DOHH2 (cell line): Measurements from ENCODE around the gene BRIP1.

Experiments
- H3F3A ChIP-seq: fragments of 200-600 bp; sonication (generic), shearing (Covaris generic); 2 replicates; pipeline ENCODE4 v1.6.0; 2016; ENCODE audit warnings: antibody characterized with exemption, mild to moderate bottlenecking; ENCODE audit not compliant: control insufficient read depth, insufficient read depth
- H3K27ac ChIP-seq: fragments of 200-600 bp; sonication (generic); 2 replicates; pipeline ENCODE4 v1.5.1; 2014; ENCODE audit warnings: low read depth, mild to moderate bottlenecking, low read length, moderate library complexity
- H3K27me3 ChIP-seq: fragments of 200-600 bp; sonication (generic); 2 replicates; pipeline ENCODE4 v1.6.1; 2014; ENCODE audit warnings: mild to moderate bottlenecking, low read length, mixed read lengths; ENCODE audit not compliant: control insufficient read depth
- H3K36me3 ChIP-seq: fragments of 200-600 bp; sonication (generic); 2 replicates; pipeline ENCODE4 v1.6.1; 2014; ENCODE audit warnings: mild to moderate bottlenecking, low read length, moderate library complexity, mixed read lengths; ENCODE audit not compliant: control insufficient read depth
- H3K4me1 ChIP-seq: fragments of 200-600 bp; sonication (generic); 2 replicates; pipeline ENCODE4 v1.6.1; 2014; ENCODE audit warnings: mild to moderate bottlenecking, low read length, mixed read lengths; ENCODE audit not compliant: control insufficient read depth
- H3K4me2 ChIP-seq: fragments of 200-600 bp; sonication (generic); 2 replicates; pipeline ENCODE4 v1.6.0; 2014; ENCODE audit warnings: mild to moderate bottlenecking, low read length, moderate library complexity
- H3K4me3 ChIP-seq: fragments of 200-600 bp; sonication (generic); 2 replicates; pipeline ENCODE4 v1.5.1; 2014; ENCODE audit warnings: mild to moderate bottlenecking, low read length, mixed read lengths
- H3K79me2 ChIP-seq: fragments of 200-600 bp; sonication (generic); 2 replicates; pipeline ENCODE4 v1.6.1; 2014; ENCODE audit warnings: mild to moderate bottlenecking, low read length, mixed read lengths; ENCODE audit not compliant: control insufficient read depth
- H3K9me2 ChIP-seq: fragments of 200-600 bp; sonication (generic); replicated peaks from 2 replicates; pipeline ENCODE4 v1.6.1; 2014; ENCODE audit warnings: mild to moderate bottlenecking, low read length, mixed read lengths; ENCODE audit not compliant: control insufficient read depth
- H3K9me3 ChIP-seq: fragments of 200-600 bp; sonication (generic); 2 replicates; pipeline ENCODE4 v1.6.1; 2014; ENCODE audit warnings: antibody characterized with exemption, low read length, mixed read lengths; ENCODE audit not compliant: control insufficient read depth, insufficient read depth
- H4K20me1 ChIP-seq: fragments of 200-600 bp; sonication (generic); 2 replicates; pipeline ENCODE4 v1.6.0; 2014; ENCODE audit warnings: low read depth, mild to moderate bottlenecking, antibody characterized with exemption, low read length, moderate library complexity; ENCODE audit not compliant: control insufficient read depth, insufficient read depth
- CTCF ChIP-seq: fragments of 200-600 bp; sonication (generic); IDR thresholded peaks from one replicate; pipeline ENCODE4 v1.5.1; 2014; ENCODE audit warnings: antibody characterized with exemption, mild to moderate bottlenecking, low read depth, low read length; ENCODE audit not compliant: poor library complexity, severe bottlenecking
- EZH2phosphoT487 ChIP-seq: fragments of 200-600 bp; sonication (generic); IDR thresholded peaks from 2 replicates; pipeline ENCODE4 v1.6.1; 2017; ENCODE audit warnings: borderline replicate concordance, mild to moderate bottlenecking, antibody characterized with exemption, low read length, moderate library complexity, mixed read lengths

Gene BRIP1

GRCh38 chr17:61702450-61702849 is 160.9 kb downstream of the BRIP1 start:
- H3K4me3 ChIP-seq: no peak overlapping the region

GRCh38 chr17:61701978-61702377 is 161.3 kb downstream of the BRIP1 start:
- Histone ChIP-seq H4K20me1 (no peaks in the 10 kb centered on the region), H3K27me3 (no peaks in the 10 kb centered on the region), H3K36me3 (peaks cover 55% of the 10 kb centered on the region), H3K79me2 (no peaks in the 10 kb centered on the region), H3K4me2 (no peak overlapping the region), H3K4me3 (no peak overlapping the region), H3K9me3 (peaks cover 36% of the 10 kb centered on the region), H3K27ac (no peak overlapping the region), H3F3A (no peaks in the 10 kb centered on the region), H3K9me2 (no peaks in the 10 kb centered on the region), H3K4me1 (no peaks in the 10 kb centered on the region)
- no peak for TF ChIP-seq CTCF

More at GRCh38 chr17:61702450-61702849, 160.9 kb downstream of the BRIP1 start:
- no peaks in the 10 kb centered on the region for H3F3A ChIP-seq
- peaks cover 36% of the 10 kb centered on the region for H3K9me3 ChIP-seq
- peaks cover 60% of the 10 kb centered on the region for H3K36me3 ChIP-seq
- H3K4me2 ChIP-seq: no peak overlapping the region
- H3K27ac ChIP-seq: no peak overlapping the region
- H3K4me1 ChIP-seq: no peaks in the 10 kb centered on the region
- no peaks in the 10 kb centered on the region for H3K9me2 ChIP-seq
- H3K79me2 ChIP-seq: no peaks in the 10 kb centered on the region
- no peaks in the 10 kb centered on the region for H3K27me3 ChIP-seq
- H4K20me1 ChIP-seq: no peaks in the 10 kb centered on the region
- TF ChIP-seq EZH2phosphoT487 (no peak), CTCF (no peak)

GRCh38 chr17:61701334-61701733 is 162.0 kb downstream of the BRIP1 start:
- Histone ChIP-seq H3K79me2 (no peaks in the 10 kb centered on the region), H4K20me1 (no peaks in the 10 kb centered on the region), H3F3A (no peaks in the 10 kb centered on the region), H3K4me2 (no peak overlapping the region), H3K27ac (no peak overlapping the region), H3K9me2 (no peaks in the 10 kb centered on the region), H3K4me1 (no peaks in the 10 kb centered on the region), H3K36me3 (peaks cover 50% of the 10 kb centered on the region), H3K9me3 (peaks cover 36% of the 10 kb centered on the region), H3K4me3 (no peak overlapping the region), H3K27me3 (no peaks in the 10 kb centered on the region)
- TF ChIP-seq CTCF (no peak), EZH2phosphoT487 (no peak)

GRCh38 chr17:61700252-61700651 is 163.1 kb downstream of the BRIP1 start:
- no peaks in the 10 kb centered on the region for H3K27me3 ChIP-seq
- no peak overlapping the region for H3K4me2 ChIP-seq
- no peaks in the 10 kb centered on the region for H3K4me1 ChIP-seq
- no peaks in the 10 kb centered on the region for H3F3A ChIP-seq
- H3K4me3 ChIP-seq: no peak overlapping the region
- no peak for TF ChIP-seq EZH2phosphoT487
- TF ChIP-seq CTCF: no peak
- H3K36me3 ChIP-seq: peaks cover 47% of the 10 kb centered on the region
- no peaks in the 10 kb centered on the region for H3K9me2 ChIP-seq
- H3K27ac ChIP-seq: no peak overlapping the region
- H3K9me3 ChIP-seq: peaks cover 36% of the 10 kb centered on the region
- no peaks in the 10 kb centered on the region for H3K79me2 ChIP-seq
- H4K20me1 ChIP-seq: no peaks in the 10 kb centered on the region
